GM21447 (cell line): ENCODE measurements around the gene ADAM33.

Experiments used
- ATAC-seq: cut with Tn5 transposase; IDR thresholded peaks from one replicate; pipeline ENCODE4 v1.9.1; 2021; ENCODE audit not compliant: unreplicated experiment

The ADAM33 gene, protein sequence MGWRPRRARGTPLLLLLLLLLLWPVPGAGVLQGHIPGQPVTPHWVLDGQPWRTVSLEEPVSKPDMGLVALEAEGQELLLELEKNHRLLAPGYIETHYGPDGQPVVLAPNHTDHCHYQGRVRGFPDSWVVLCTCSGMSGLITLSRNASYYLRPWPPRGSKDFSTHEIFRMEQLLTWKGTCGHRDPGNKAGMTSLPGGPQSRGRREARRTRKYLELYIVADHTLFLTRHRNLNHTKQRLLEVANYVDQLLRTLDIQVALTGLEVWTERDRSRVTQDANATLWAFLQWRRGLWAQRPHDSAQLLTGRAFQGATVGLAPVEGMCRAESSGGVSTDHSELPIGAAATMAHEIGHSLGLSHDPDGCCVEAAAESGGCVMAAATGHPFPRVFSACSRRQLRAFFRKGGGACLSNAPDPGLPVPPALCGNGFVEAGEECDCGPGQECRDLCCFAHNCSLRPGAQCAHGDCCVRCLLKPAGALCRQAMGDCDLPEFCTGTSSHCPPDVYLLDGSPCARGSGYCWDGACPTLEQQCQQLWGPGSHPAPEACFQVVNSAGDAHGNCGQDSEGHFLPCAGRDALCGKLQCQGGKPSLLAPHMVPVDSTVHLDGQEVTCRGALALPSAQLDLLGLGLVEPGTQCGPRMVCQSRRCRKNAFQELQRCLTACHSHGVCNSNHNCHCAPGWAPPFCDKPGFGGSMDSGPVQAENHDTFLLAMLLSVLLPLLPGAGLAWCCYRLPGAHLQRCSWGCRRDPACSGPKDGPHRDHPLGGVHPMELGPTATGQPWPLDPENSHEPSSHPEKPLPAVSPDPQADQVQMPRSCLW

DNA sequence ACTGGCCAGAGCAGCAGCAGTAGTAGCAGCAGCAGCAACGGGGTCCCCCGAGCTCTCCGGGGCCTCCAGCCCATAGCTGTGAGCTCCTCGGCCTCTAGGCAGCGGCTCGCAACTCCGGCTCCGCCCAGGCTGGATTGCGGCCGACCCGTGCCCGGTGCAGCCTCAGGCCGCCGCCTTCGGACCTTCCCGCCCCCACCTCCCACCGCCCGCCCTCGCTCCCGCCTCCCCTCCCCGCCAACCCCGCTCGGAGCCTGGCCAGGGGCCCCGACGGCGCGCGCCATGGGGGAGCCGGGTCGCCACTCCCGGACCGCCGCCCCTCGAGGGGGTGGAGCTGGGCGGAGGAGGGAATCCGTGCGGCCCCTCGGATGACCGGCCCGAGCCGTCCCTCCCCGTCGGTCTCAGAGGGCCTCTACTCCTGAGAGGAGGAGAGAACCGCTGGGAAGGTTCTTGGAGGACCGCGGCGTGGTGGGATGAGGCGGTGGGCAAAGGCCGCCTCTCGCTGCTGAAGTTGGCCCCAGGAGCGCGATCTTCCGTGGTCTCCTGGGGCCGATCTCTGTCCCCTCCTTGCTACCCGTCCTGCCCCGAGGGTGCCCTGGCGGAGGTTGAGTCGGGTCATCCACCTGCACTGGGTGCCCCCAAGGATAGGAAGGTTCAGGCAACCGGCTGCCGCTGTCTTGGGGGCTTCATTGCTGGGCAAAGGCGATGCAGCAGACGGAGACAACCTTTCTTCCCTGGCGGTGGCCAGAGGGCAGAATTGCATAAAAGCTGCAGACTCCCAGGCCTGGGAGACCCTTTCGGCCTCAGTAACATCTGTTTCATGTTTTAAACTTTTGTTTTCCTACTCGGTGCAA lies at the start of gene ADAM33:
Gene ADAM33, minus strand, starts transcription at position 80 of the 851 bp plus-strand sequence. Its CDS starts 6 bp downstream, at position 74.
- no peak for ATAC-seq

DNA sequence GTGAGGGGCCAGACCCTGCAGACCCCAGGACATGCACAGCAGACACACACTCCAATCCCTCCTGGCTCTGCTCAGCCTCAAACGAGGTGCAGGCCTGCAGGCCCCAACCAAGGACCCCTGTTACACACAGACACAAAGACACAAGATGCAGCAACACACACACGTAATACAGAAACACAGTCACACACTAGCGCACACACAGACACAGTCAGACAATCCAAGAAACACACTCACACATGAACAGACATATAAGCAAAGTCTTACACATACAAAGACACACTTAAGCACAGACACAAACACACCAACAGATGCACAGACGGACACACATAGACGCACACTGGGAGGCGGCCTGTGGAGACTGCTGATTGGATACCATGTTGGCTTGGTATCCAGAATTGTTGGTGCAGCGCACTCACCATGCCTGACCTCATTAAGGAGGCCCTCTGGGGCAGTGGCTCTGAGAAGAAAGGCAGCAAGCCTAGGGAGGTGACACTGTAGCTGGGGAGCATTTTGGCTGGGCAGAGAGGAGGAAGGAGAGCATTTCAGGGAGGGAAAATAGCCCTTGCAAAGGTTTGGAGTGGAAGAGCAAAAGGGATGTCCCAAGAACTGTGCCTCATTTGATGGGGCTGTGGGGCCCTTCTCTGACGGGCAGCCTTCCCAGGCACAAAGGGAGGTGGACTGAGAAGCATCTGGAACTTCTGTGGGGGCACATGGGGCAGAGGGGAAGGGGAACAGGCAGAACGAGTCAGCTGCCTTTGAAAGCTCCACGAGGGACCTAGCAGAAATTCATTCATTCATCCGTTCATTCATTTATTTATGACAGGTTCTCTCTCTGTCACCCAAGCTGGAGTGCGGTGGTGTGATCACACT lies 49.2 kb upstream of the ADAM33 start:
- no peak for ATAC-seq

DNA sequence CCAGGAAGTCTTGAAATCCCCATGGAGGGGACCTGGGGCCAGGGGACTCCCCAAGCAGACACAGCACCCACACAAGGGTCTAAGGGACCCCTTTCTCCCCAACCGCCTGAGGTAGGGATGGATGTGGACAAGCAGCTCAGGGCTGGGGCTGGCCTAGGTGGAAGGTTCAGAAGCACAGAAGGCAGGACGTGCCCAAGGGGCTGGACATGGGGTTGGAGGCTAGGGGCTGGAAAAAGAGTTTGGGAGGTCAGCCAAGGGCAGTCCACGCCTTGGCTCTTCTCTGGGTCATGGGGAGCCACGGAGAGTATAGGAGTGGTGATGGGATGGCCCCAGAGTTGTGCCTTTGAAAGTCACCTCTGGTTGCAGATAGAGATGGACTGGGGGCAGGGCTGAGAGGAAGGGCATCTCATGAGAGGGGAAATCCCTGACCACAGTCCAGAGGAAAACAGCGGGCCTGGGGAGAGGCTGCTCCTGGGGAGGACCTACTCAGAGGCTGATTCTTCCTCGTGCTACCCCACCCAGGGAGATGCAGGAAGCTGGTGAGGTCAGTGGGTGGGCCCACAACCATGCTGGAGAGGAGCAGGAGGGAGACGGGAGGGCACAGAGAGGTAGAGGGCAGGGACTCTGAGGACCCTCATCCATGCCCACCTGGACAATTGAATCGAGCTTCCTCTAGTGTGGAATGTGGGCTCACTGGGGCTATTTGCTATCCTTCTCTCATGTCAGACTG lies 48.2 kb upstream of the ADAM33 start:
- no peak for ATAC-seq

DNA sequence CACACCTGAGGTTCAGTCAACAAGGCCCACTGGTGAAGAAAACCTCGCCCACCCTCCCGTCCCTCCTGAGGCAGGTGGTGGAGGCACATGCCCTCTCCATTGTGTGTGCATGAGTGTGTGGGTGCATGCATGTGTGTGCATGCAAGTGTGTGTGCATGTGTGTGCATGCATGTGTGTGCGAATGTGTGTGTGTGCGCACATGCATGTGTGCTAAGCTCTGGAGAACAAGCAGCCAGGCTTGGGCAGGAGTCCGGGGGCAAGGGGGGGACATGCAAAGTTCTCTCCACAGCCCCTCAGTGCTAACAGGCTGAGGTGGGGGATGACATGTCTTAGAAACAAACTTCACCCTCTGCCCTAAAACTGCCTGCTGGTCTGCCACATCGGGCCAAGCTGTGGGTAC lies 47.6 kb upstream of the ADAM33 start:
- ATAC-seq: no peak

DNA sequence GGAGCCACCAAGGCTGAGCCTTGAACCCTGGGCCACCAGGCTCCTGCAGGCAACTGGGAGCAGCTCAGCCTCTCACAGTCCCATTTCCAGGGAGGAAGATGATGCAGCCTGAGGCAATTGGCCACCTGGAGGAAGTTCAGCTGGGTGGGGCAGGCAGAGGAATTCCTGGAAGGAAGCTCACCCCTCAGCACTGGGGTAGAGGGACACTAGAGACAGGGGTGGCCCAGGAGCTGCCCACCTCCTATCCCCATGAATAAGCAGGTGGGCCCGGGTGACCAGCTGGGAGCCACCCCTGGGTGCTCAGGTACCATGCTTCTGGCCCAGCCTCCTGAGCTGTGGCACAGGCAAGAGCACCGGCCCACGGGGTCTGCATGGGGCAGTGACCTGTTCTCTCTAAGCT lies 47.1 kb upstream of the ADAM33 start:
- ATAC-seq: no peak

DNA sequence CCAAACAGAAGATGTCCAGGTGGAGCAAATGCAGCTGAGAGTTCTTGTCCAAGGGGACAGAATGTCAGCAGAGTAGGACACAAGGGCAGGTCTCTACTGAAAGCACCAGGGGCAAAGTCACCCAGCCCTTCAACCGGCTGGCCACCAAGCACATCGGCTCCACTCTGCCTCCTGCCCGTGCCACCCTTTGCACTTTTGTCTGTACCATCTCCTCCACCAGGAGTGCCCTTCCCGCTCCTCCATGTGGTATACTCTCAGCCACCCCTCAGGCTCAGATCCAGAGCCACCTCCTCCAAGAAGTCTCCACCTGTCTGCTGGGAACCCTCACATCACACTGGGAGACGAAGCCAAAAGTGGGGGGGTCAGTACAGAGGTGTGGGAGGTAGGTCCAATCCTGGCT lies 46.5 kb upstream of the ADAM33 start:
- ATAC-seq: no peak

- ATAC-seq: no peak
These were observed 45.7 kb upstream of the ADAM33 start for GRCh38 chr20:3727401-3728021.

GRCh38 chr20:3724356-3724755 lies 42.5 kb upstream of the ADAM33 start:
- no peak for ATAC-seq

GRCh38 chr20:3723284-3723683 lies 41.5 kb upstream of the ADAM33 start:
- no peak for ATAC-seq

GRCh38 chr20:3721912-3722311 lies 40.1 kb upstream of the ADAM33 start:
- ATAC-seq: no peak

DNA sequence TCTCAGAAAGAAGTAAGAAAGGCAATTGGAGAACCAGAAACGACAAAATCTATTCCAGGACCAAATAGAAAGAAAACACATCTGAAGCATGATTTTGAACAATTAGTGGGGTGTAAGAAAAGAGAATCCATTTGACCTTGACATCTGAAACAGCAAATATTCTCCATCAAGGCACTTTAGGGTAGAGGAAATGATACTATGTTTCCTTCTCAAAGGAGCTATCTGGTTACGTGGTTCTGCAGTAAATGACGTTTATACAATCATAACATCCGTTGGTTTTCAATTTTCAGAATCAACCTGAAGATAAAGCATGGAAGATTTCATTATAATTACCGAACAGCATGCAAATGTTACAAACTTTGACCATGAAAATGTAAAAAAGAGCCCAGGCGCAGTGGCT lies 38.8 kb upstream of the ADAM33 start:
- no peak for ATAC-seq

- no peak for ATAC-seq
These were observed 38.3 kb upstream of the ADAM33 start for GRCh38 chr20:3720068-3720467.

DNA sequence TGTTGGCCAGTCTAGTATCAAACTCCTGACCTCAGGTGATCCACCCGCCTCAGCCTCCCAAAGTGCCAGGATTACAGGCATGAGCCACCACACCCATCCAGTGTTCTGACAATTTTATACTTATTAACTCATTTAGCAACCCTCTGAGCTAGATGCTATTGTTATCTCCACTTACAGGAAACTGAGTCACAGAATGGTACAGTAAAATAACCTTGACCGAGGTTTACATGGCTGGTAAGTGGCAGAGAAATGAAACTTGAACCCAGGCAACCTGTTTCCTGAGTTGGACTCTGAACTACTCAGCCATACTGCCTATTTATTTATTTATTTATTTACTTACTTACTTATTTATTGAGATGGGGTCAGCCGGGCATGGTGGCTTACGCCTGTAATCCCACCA lies 37.2 kb upstream of the ADAM33 start:
- no peak for ATAC-seq

DNA sequence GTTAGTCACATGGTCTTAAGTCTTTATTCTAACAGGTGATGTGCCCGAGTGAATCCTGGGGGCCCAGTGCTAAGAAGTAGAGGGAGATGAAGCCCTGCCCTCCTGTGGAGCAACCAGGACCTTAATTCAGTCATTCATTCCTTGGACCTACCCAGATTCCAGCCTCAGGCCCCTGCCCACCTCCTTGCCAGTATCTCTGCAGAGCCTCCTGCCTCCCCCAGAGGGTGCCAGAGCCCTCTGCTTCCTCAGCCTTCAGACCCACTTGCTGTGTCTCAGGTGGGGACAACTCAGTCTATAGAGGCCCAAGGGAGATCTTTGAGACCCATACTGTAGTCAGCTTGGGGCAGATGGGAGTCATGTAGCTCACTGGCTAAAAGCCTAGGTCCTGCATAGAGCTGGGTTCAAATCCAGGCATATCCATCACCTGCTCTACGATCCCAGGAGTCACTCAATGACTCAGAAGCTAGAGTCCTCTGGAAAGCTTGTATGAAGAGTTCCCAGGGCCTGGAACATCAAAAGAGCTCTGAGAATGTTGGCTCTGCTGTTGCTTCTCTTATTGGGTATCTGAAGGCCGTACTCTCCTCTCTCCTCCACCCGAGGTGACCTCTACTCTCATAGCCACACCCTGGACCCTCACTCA lies 34.5 kb upstream of the ADAM33 start:
- ATAC-seq: peak; percentile 58

GRCh38 chr20:3714092-3714491 lies 32.3 kb upstream of the ADAM33 start:
- ATAC-seq: no peak

GRCh38 chr20:3712279-3712873 lies 30.6 kb upstream of the ADAM33 start, which contains the start of gene SIGLEC1:
SIGLEC1 (minus strand) TSS chr20:3712600; CDS start chr20:3707128, 5,472 bp downstream.
- no peak for ATAC-seq

- ATAC-seq: no peak
These were observed 29.7 kb upstream of the ADAM33 start for GRCh38 chr20:3711484-3711941.
